A549 (cell line): ENCODE measurements around the gene SLC12A8. TPM values are rescaled to one million over a fixed set of nuclear protein-coding genes. Genes with fewer than 3 reads are reported as not detected.

Source experiments
- ATAC-seq, 2 experiments: fragments of 200-7000 bp in 1 of 2; fragments of >200 bp in 1 of 2; cut with Nextera tagmentation in 1 of 2; cut with Tn5 transposase in 1 of 2; 3 replicates each; pipeline versions ENCODE4 v1.8.0 to v1.9.1; 2018 to 2020; ENCODE audit warnings: mild to moderate bottlenecking in 1 of 2, moderate library complexity in 1 of 2
- CTCF ChIA-PET: fragments of 300-600 bp; sonication (Branson Sonifier 250); formaldehyde crosslinking; extraction: SDS; loops from one replicate; lab custom pipeline; 2021; ENCODE audit warnings: antibody characterized with exemption, inconsistent platforms; lab: Yijun Ruan, JAX
- POLR2A ChIA-PET: fragments of 350-600 bp; formaldehyde crosslinking; extraction: SDS; loops from one replicate; lab custom pipeline; 2021; ENCODE audit warnings: antibody characterized with exemption, inconsistent platforms; lab: Yijun Ruan, JAX
- DNase-seq, 2 experiments: peaks; one replicate each; pipeline versions ENCODE4 v3.0.0 to v3.0.0-alpha.2; 2011 to 2016; ENCODE audit warnings: low read depth in 1 of 2, low spot score in 1 of 2
- FAIRE-seq: peaks from 2 replicates; lab custom pipeline; 2011; peaks lifted over from hg19 to GRCh38; lab: Jason Lieb, UNC
- H3K27ac ChIP-seq, 2 experiments: fragments of >200 bp; sonication (Bioruptor Twin); formaldehyde crosslinking; 3 replicates each; pipeline ENCODE4 v1.5.1; 2016 to 2017
- H3K4me1 ChIP-seq: fragments of >200 bp; sonication (Bioruptor Twin); formaldehyde crosslinking; 3 replicates; pipeline ENCODE4 v1.6.1; 2016
- H3K4me2 ChIP-seq: fragments of >200 bp; sonication (Bioruptor Twin); formaldehyde crosslinking; 3 replicates; pipeline ENCODE4 v1.6.1; 2016
- H3K4me3 ChIP-seq: fragments of >200 bp; sonication (Bioruptor Twin); formaldehyde crosslinking; 3 replicates; pipeline ENCODE4 v1.5.1; 2016
- H3K9me3 ChIP-seq: fragments of >200 bp; sonication (Bioruptor Twin); formaldehyde crosslinking; 3 replicates; pipeline ENCODE4 v1.6.1; 2016
- ATOH8 ChIP-seq: fragments of 250-450 bp; sonication (Bioruptor Pico); IDR thresholded peaks from 2 replicates; pipeline ENCODE4 v1.5.0; 2020; ENCODE audit warnings: low read depth, mild to moderate bottlenecking, moderate library complexity
- BCL3 ChIP-seq: fragments of >200 bp; sonication (Bioruptor Twin); formaldehyde crosslinking; IDR thresholded peaks from 3 replicates; pipeline ENCODE4 v1.6.1; 2016
- CBX2 ChIP-seq: fragments of 200-600 bp; sonication (generic); IDR thresholded peaks from 2 replicates; pipeline ENCODE4 v1.6.1; 2016; ENCODE audit warnings: low read depth, mild to moderate bottlenecking, borderline replicate concordance
- ELK1 ChIP-seq: fragments of 150-350 bp; IDR thresholded peaks from 2 replicates; pipeline ENCODE4 v1.6.1; 2014; ENCODE audit warnings: low read depth, mild to moderate bottlenecking, low read length
- FOSL2 ChIP-seq, 2 experiments: fragments of 450-650 bp in 1 of 2; fragments of >200 bp in 1 of 2; sonication (Bioruptor Twin) in 1 of 2; formaldehyde crosslinking; IDR thresholded peaks; 2 replicates each; pipeline versions ENCODE4 v1.5.0 to v1.6.1; 2016 to 2020; ENCODE audit warnings: mild to moderate bottlenecking in 1 of 2, moderate library complexity in 1 of 2
- HES2 ChIP-seq: fragments of >200 bp; sonication (Bioruptor Twin); formaldehyde crosslinking; IDR thresholded peaks from 2 replicates; pipeline ENCODE4 v1.6.1; 2016
- HOXA7 ChIP-seq: fragments of 250-450 bp; sonication (Bioruptor Pico); IDR thresholded peaks from 2 replicates; pipeline ENCODE4 v1.5.0; 2020; ENCODE audit warnings: mild to moderate bottlenecking, moderate library complexity
- HOXB13 ChIP-seq: fragments of 250-450 bp; sonication (Bioruptor Pico); IDR thresholded peaks from 2 replicates; pipeline ENCODE4 v1.5.0; 2020; ENCODE audit warnings: low read depth, mild to moderate bottlenecking, moderate library complexity
- JUN ChIP-seq, 2 experiments: fragments of >200 bp; sonication (Bioruptor Twin); formaldehyde crosslinking; IDR thresholded peaks; 2 replicates in 1 of 2; 3 replicates in 1 of 2; pipeline ENCODE4 v1.6.1; 2016 to 2017
- MYC ChIP-seq: IDR thresholded peaks from 2 replicates; pipeline ENCODE4 v1.6.1; 2012; ENCODE audit warnings: mild to moderate bottlenecking, inconsistent platforms, low read length, improper control_type of control experiment, borderline replicate concordance
- RAD21 ChIP-seq, 2 experiments: fragments of >200 bp in 1 of 2; sonication (Bioruptor Twin) in 1 of 2; formaldehyde crosslinking in 1 of 2; IDR thresholded peaks in 1 of 2; conservative IDR thresholded peaks in 1 of 2; 2 replicates in 1 of 2; 3 replicates in 1 of 2; pipeline ENCODE4 v1.6.1; 2012 to 2018; ENCODE audit warnings: inconsistent platforms in 1 of 2
- RARB ChIP-seq: fragments of 250-450 bp; sonication (Bioruptor Pico); IDR thresholded peaks from 2 replicates; pipeline ENCODE4 v1.8.0; 2021; ENCODE audit warnings: mild to moderate bottlenecking, moderate library complexity
- RCOR1 ChIP-seq: fragments of 150-350 bp; IDR thresholded peaks from 2 replicates; pipeline ENCODE4 v1.6.1; 2014; ENCODE audit warnings: antibody characterized with exemption, low read length, low read depth
- RFX5 ChIP-seq: fragments of 450-650 bp; IDR thresholded peaks from 2 replicates; pipeline ENCODE4 v1.7.1; 2014; ENCODE audit warnings: antibody characterized with exemption, mild to moderate bottlenecking, moderate library complexity
- RNF2 ChIP-seq: fragments of 200-600 bp; sonication (generic); IDR thresholded peaks from 2 replicates; pipeline ENCODE4 v1.6.1; 2016; ENCODE audit warnings: low read depth, mild to moderate bottlenecking, antibody characterized with exemption, moderate library complexity, borderline replicate concordance
- SREBF2 ChIP-seq: fragments of 450-650 bp; IDR thresholded peaks from 2 replicates; pipeline ENCODE4 v1.6.1; 2014; ENCODE audit warnings: mild to moderate bottlenecking, moderate library complexity
- USF2 ChIP-seq: fragments of 450-650 bp; IDR thresholded peaks from 2 replicates; pipeline ENCODE4 v1.6.1; 2014; ENCODE audit warnings: antibody characterized with exemption
- ZFP36 ChIP-seq: fragments of 450-650 bp; IDR thresholded peaks from 2 replicates; pipeline ENCODE4 v1.6.1; 2014; ENCODE audit warnings: borderline replicate concordance; ENCODE audit not compliant: partially characterized antibody
- WGBS: methylation state at CpG from one replicate; pipeline ENCODE4 v1.1.6; 2017; ENCODE audit errors: missing lambda C conversion rate; 5-methylcytosine and 5-hydroxymethylcytosine counted together
- polyA plus RNA-seq, 4 experiments: library from polyadenylated mRNA; depleted of rRNA in 3 of 4; stranded (reverse); fragments of >200 nt; fragmentation: RNase III in 1 of 4; extraction: RNeasy Plus Mini Kit Qiagen cat#74134 plus additional on column Dnase treatment in 1 of 4; gene quantifications; 2 replicates in 3 of 4; 3 replicates in 1 of 4; pipeline ENCODE4 v1.2.3, GENCODE V29; 2011 to 2017

SLC12A8 gene
- polyA plus RNA-seq, 2 of the 4 experiments (the other 2 are of a cell fraction), result 1.1 to 4.2 TPM

- 74% methylated on average over 12 of the region's 12 CpGs for WGBS
- ATAC-seq (peak in 1 of 2 experiments; percentile 61; a peak in 2 of 6 replicates), DNase-seq (no peak), FAIRE-seq (no peak)
- POLR2A ChIA-PET, result interaction anchor here (0.6 kb wide), 1 partner anchor 317 kb away, joined by 4 read pairs; no protein-coding TSS in a partner anchor
- Histone ChIP-seq H3K4me1 (no peaks in the 10 kb centered on the region), H3K27ac (no peak overlapping the region), H3K9me3 (no peaks in the 10 kb centered on the region), H3K4me2 (no peak overlapping the region), H3K4me3 (no peak overlapping the region)
- CTCF ChIA-PET, result no interaction called here
- TF ChIP-seq RFX5, result no peak
- TF ChIP-seq CBX2, result no peak
- no peak for TF ChIP-seq ELK1
- TF ChIP-seq BCL3, result no peak
- TF ChIP-seq RNF2, result no peak
- TF ChIP-seq USF2, result no peak
- TF ChIP-seq RCOR1, result no peak
- no peak for TF ChIP-seq HOXA7 (CRISPR knock-in tag)
These were observed 20.1 kb downstream of the SLC12A8 start for GRCh38 chr3:125192190-125193035.

GRCh38 chr3:125191730-125192129, 20.8 kb downstream of the SLC12A8 start:
- ChIA-PET POLR2A (no interaction called here), CTCF (no interaction called here)
- ATAC-seq (no peak), FAIRE-seq (no peak), DNase-seq (no peak)
- Histone ChIP-seq H3K4me3 (no peak overlapping the region), H3K9me3 (no peaks in the 10 kb centered on the region), H3K4me2 (no peak overlapping the region), H3K4me1 (no peaks in the 10 kb centered on the region), H3K27ac (no peak overlapping the region)
- WGBS, result 78% methylated on average over 7 of the region's 7 CpGs
- no peak for TF ChIP-seq JUN (IDR thresholded peaks at IDR 0.05)
- TF ChIP-seq RARB, result no peak
- no peak for TF ChIP-seq ATOH8 (CRISPR knock-in tag)
- no peak for TF ChIP-seq HOXB13 (CRISPR knock-in tag)
- TF ChIP-seq SREBF2, result no peak
- TF ChIP-seq FOSL2 (IDR thresholded peaks at IDR 0.05), result no peak
- no peak for TF ChIP-seq FOSL2 (CRISPR knock-in tag; IDR thresholded peaks at IDR 0.05)
- TF ChIP-seq MYC, result no peak
- TF ChIP-seq HES2, result no peak

GRCh38 chr3:125191256-125191655, 21.3 kb downstream of the SLC12A8 start:
- H3K9me3 ChIP-seq, result no peaks in the 10 kb centered on the region
- TF ChIP-seq ZFP36 (no peak), RAD21 (conservative IDR thresholded peaks at IDR 0.05 in 1 of 2, IDR thresholded peaks at IDR 0.05 in 1 of 2) (no peak)
- ChIA-PET CTCF (no interaction called here), POLR2A (no interaction called here)
- no peak overlapping the region for H3K4me3 ChIP-seq
- no peaks in the 10 kb centered on the region for H3K4me1 ChIP-seq
- ATAC-seq (no peak), DNase-seq (no peak), FAIRE-seq (no peak)
- WGBS, result 70% methylated on average over 4 of the region's 4 CpGs
- H3K4me2 ChIP-seq, result no peak overlapping the region
- H3K27ac ChIP-seq, result no peak overlapping the region
